ENCODE data around the gene OR8G1.
A peak's percentile ranks its signal among the peaks of the same experiment; 100 is the strongest.
"Not testable (repeated sequence)": the region's sequence is repeated elsewhere in the genome, so short reads cannot be mapped to it uniquely, and the experiment has no call there.

The OR8G1 gene

GRCh38 chr11:124238512-124238911, 2.4 kb upstream of the OR8G1 start:
- no peak for DNase-seq (ENCODE audit: low spot score)

GRCh38 chr11:124249869-124250268, 9.0 kb downstream of the OR8G1 start:
- DNase-seq (ENCODE audit: low spot score) = not testable (repeated sequence)

GRCh38 chr11:124256076-124256475, 15.2 kb downstream of the OR8G1 start, which contains the start of gene OR8G5:
OR8G5 (plus strand) TSS chr11:124256376; CDS start chr11:124264932, 8,556 bp downstream.
- no peak for DNase-seq (ENCODE audit: low spot score)

- DNase-seq (ENCODE audit: low spot score) = not testable (repeated sequence)
Measured at GRCh38 chr11:124265041-124265440, 24.1 kb downstream of the OR8G1 start.

- not testable (repeated sequence) for DNase-seq (ENCODE audit: low spot score)
Measured at GRCh38 chr11:124270886-124271285, 30.0 kb downstream of the OR8G1 start.

GRCh38 chr11:124274000-124274399, 33.1 kb downstream of the OR8G1 start:
- DNase-seq (ENCODE audit: low spot score) = no peak

- DNase-seq (ENCODE audit: low spot score) = no peak
Measured at GRCh38 chr11:124276081-124276480, 35.2 kb downstream of the OR8G1 start.

- no peak for DNase-seq (ENCODE audit: low spot score)
Measured at GRCh38 chr11:124277207-124277606, 36.3 kb downstream of the OR8G1 start.

GRCh38 chr11:124277804-124278203, 36.9 kb downstream of the OR8G1 start:
- DNase-seq (ENCODE audit: low spot score) = no peak

GRCh38 chr11:124278261-124278660, 37.4 kb downstream of the OR8G1 start:
- no peak for DNase-seq (ENCODE audit: low spot score)

GRCh38 chr11:124285610-124286344, 44.9 kb downstream of the OR8G1 start:
- DNase-seq (ENCODE audit: low spot score) = peak; percentile 11

GRCh38 chr11:124294687-124295086, 53.8 kb downstream of the OR8G1 start:
- DNase-seq (ENCODE audit: low spot score) = no peak

GRCh38 chr11:124296016-124296415, 55.1 kb downstream of the OR8G1 start:
- no peak for DNase-seq (ENCODE audit: low spot score)

- no peak for DNase-seq (ENCODE audit: low spot score)
Measured at GRCh38 chr11:124297921-124298320, 57.0 kb downstream of the OR8G1 start.

GRCh38 chr11:124301548-124301947, 60.7 kb downstream of the OR8G1 start:
- no peak for DNase-seq (ENCODE audit: low spot score)

- no peak for DNase-seq (ENCODE audit: low spot score)
Measured at GRCh38 chr11:124302347-124303125, 61.6 kb downstream of the OR8G1 start.
